Rectal smooth muscle tissue (tissue), 1 donor: Measurements from ENCODE around the gene PPP2R5E.

Source experiments
- H3K27ac ChIP-seq: one replicate; pipeline ENCODE4 v1.7.0; 2013; ENCODE audit warnings: low read depth, low read length, inconsistent platforms
- H3K27me3 ChIP-seq: one replicate; pipeline ENCODE4 v1.7.0; 2013; ENCODE audit warnings: low read length; ENCODE audit not compliant: control insufficient read depth, insufficient read depth
- H3K36me3 ChIP-seq: one replicate; pipeline ENCODE4 v1.7.0; 2013; ENCODE audit warnings: low read length; ENCODE audit not compliant: control insufficient read depth, insufficient read depth
- H3K4me1 ChIP-seq: one replicate; pipeline ENCODE4 v1.7.0; 2013; ENCODE audit warnings: low read length; ENCODE audit not compliant: control insufficient read depth, insufficient read depth
- H3K4me3 ChIP-seq: one replicate; pipeline ENCODE4 v1.7.0; 2013; ENCODE audit warnings: low read length
- H3K9ac ChIP-seq: one replicate; pipeline ENCODE4 v1.7.0; 2013; ENCODE audit warnings: low read length

PPP2R5E gene

DNA sequence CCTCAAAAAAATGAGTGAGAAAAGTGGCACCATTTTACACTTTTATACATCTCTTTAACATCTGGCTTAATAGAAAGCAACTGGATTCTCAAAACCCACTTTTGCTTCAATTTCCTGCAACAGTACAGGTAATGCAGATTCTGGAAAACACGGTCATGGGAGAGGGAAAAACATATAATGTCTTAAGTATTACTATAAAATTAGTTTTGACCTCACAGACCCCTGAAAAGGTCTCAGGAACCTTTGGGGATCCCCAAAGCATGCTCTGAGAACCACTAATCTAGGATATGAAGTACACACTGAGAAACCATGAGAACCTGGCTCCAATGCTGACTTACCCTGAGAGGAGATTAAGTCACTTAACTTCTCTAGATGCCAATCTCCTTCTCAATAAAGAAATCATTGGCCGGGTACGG lies 64.7 kb downstream of the PPP2R5E start:
- no peak overlapping the region for H3K27ac ChIP-seq
- no peaks in the 10 kb centered on the region for H3K27me3 ChIP-seq
- no peaks in the 10 kb centered on the region for H3K36me3 ChIP-seq
- H3K4me1 ChIP-seq = no peaks in the 10 kb centered on the region
- H3K4me3 ChIP-seq = no peak overlapping the region
- no peak overlapping the region for H3K9ac ChIP-seq

DNA sequence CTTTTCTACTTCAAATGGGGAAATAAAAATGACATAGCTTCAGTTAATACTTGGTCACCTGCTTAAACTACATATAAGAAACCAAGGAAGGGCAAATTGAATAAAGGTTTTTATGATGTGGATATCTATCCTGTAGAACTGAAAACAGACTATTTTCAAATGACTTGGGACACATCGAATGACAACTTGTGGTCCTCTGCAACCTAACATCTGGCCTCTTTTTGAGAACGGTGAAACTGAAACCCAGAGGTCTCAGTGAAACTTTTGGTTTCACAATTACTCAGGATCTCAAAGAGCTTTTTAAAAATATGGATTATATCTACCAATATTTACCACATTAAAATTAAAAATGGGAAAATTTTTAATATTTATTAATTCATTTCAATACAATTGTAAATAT lies 65.2 kb downstream of the PPP2R5E start:
- no peak overlapping the region for H3K9ac ChIP-seq
- no peak overlapping the region for H3K27ac ChIP-seq
- H3K4me3 ChIP-seq = no peak overlapping the region
- no peaks in the 10 kb centered on the region for H3K4me1 ChIP-seq
- H3K36me3 ChIP-seq = no peaks in the 10 kb centered on the region
- no peaks in the 10 kb centered on the region for H3K27me3 ChIP-seq

DNA sequence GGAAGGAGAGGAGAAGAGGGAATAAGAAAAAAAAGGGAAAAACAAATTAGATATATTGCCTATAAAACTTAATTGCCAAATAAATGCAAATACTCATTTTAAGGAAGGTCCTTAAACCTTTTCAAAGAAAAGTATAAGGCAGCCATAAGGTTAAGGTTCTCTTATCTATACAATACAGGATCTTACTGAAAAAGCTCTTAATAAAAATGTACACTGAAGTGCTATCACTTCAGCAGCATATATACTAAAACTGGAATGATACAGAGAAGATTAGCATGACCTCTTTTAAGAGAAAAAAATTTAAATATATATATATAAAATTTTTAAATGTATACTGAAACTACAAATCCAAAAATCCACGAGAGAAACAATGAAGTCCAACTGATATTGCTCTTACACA lies 65.6 kb downstream of the PPP2R5E start:
- Histone ChIP-seq H3K9ac (no peak overlapping the region), H3K4me1 (no peaks in the 10 kb centered on the region), H3K27ac (no peak overlapping the region), H3K27me3 (no peaks in the 10 kb centered on the region), H3K4me3 (no peak overlapping the region), H3K36me3 (no peaks in the 10 kb centered on the region)

DNA sequence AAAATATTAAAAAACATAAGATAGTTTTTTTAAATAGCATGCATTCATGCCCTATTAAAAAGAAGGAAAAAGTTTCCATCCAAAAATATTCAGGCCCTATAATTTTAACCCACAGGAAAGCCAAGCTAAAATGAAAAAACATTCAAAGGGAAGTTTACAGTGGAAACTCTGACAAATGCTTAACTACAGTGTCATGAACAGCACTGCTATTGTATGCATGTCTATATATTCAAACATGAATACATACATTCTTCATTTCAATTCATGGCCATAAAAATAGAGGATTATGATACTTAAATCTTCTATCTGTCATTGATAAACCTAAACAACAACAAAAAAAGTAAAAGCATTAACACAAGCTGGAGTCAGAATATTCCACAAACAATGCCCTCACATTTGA lies 67.4 kb downstream of the PPP2R5E start:
- Histone ChIP-seq H3K4me3 (no peak overlapping the region), H3K4me1 (peaks cover 6% of the 10 kb centered on the region), H3K9ac (no peak overlapping the region), H3K36me3 (no peaks in the 10 kb centered on the region), H3K27ac (no peak overlapping the region), H3K27me3 (no peaks in the 10 kb centered on the region)

DNA sequence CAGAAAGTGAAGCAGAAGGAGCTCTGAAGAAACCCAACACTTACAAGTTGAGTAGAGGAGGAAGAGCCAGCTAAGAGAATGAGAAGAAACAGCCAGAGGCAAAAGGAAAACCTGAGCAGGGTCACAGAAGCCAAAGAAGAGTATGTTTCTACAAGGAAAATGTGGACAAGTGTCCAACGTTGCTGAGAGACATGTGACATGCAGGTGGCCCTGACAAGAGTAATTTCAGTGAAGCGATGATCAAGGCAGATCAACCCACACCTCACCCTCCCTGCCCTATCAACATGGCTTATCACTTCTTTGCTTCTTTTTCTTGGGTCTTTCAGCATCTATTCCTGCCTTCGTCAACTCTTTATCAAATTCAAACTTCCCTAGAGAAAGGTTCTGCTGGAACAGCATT lies 68.3 kb downstream of the PPP2R5E start:
- Histone ChIP-seq H3K9ac (no peak overlapping the region), H3K36me3 (no peaks in the 10 kb centered on the region), H3K27ac (no peak overlapping the region), H3K27me3 (no peaks in the 10 kb centered on the region), H3K4me1 (peaks cover 6% of the 10 kb centered on the region), H3K4me3 (no peak overlapping the region)

DNA sequence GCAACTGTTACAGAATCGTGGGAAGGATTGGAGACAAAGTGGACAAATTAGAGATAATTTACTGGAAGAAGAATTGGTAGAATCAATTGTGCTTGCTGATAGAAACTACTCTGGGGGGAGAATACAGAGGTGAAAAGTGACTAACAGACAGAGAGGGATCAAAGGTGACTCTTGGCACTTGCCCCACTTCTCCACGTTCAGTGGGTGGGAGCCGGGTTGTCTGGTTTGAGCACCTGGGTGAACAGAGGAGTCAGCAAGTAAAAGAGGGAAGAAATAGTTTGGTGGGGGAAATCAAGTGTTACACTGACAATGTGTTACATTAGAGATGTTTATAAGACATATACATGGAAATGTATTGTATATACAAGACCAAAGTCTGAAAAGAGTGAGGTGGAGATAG lies 69.1 kb downstream of the PPP2R5E start:
- H3K36me3 ChIP-seq = no peaks in the 10 kb centered on the region
- peaks cover 6% of the 10 kb centered on the region for H3K4me1 ChIP-seq
- no peak overlapping the region for H3K27ac ChIP-seq
- no peaks in the 10 kb centered on the region for H3K27me3 ChIP-seq
- H3K4me3 ChIP-seq = no peak overlapping the region
- H3K9ac ChIP-seq = no peak overlapping the region

DNA sequence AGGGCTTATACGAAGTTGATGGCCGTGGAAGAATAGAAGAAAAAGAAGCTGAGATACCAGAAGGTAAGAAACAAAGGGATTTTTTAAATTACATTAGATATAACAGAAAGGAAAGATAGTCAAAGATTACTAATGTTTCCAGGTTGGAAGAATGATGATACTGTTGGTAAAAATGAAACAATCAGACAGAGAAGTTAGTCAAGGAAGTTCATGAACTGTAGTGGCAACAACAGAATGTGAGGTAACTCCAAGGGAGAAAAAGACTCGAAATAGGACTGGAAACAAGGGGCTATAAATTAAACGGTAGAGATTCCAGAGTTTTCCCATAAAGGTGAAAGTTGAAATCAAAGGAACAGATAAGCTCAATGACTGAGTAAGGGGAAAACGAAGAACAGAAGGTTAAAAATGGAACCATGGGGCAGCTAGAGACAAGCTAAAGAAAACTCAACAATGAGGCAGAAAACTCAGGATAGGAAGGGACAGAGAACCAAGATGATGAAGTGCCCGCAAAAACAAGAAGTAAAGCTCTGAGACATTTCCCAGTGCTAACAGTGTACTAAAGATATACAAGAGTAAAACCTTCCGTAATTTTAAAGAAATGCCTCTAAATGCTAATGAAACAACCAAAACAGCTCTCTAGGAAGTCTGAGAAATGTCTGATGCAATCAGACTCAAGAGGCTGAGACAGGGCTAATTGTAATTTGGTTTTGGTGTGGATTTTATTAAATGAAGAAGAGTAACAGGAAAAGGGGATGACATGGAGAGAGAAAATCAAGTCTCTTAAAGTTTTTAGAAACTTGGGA lies 70.0 kb downstream of the PPP2R5E start:
- Histone ChIP-seq H3K27me3 (no peaks in the 10 kb centered on the region), H3K36me3 (no peaks in the 10 kb centered on the region), H3K9ac (no peak overlapping the region), H3K4me1 (peaks cover 6% of the 10 kb centered on the region), H3K27ac (no peak overlapping the region), H3K4me3 (no peak overlapping the region)

DNA sequence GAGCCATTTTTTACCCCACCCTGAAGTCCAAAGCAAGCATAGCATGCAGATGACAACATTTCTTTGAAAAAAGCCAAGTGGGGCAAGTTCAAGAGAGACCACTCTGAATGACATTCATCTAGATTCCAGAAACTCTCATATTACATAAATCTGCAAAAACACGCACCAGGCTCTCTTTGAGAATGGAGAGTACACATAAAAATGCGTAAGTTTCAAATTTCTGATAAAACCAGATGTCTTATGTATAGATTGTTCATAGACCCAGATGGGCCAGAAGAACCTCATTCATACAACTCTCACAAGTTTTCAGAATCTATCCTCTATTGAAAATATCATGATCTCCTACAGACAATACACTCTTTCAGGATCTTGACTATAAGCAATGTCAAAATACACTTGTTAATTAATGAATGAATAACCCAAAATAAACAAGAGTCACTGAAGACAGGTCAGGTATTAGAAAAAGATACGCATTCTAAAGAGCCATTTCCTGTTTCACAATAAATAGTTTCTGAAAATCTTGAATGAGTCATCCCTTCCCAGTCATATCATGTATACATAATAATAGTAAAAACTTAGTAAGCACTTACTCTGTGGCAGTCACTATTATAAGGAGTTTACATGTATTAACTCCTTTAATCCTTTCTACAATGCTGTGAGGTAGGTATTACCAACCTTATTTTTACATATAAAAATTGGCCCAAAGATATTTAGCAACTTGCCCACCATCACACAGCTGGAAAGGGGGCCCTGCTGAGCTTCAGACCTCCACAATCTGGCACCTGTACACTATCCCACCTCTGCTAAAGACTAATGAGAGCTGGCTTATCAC lies 72.0 kb downstream of the PPP2R5E start:
- H3K36me3 ChIP-seq = no peaks in the 10 kb centered on the region
- no peaks in the 10 kb centered on the region for H3K27me3 ChIP-seq
- H3K27ac ChIP-seq = no peak overlapping the region
- peaks cover 6% of the 10 kb centered on the region for H3K4me1 ChIP-seq
- H3K4me3 ChIP-seq = no peak overlapping the region
- no peak overlapping the region for H3K9ac ChIP-seq

DNA sequence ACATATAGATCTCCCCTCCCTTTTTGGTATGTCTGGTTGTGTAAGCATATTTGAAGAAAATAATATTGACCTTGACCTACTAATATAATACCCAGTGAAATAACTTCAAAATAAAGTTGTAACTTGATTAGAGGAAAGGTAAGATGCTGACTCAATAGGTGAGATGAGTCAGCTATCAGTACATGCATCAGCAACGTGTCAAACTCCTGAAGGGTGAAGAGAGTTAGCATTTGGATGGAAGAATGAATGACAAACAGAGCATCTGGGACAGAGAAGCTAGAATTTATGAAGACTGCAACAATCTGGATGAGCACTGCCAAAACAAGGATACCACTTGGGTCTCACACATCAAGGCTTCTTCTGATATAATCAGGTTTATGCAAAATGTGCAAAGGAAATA lies 74.9 kb downstream of the PPP2R5E start:
- no peak overlapping the region for H3K4me3 ChIP-seq
- H3K27me3 ChIP-seq = no peaks in the 10 kb centered on the region
- H3K36me3 ChIP-seq = no peaks in the 10 kb centered on the region
- H3K27ac ChIP-seq = no peak overlapping the region
- no peak overlapping the region for H3K9ac ChIP-seq
- H3K4me1 ChIP-seq = peaks cover 6% of the 10 kb centered on the region

DNA sequence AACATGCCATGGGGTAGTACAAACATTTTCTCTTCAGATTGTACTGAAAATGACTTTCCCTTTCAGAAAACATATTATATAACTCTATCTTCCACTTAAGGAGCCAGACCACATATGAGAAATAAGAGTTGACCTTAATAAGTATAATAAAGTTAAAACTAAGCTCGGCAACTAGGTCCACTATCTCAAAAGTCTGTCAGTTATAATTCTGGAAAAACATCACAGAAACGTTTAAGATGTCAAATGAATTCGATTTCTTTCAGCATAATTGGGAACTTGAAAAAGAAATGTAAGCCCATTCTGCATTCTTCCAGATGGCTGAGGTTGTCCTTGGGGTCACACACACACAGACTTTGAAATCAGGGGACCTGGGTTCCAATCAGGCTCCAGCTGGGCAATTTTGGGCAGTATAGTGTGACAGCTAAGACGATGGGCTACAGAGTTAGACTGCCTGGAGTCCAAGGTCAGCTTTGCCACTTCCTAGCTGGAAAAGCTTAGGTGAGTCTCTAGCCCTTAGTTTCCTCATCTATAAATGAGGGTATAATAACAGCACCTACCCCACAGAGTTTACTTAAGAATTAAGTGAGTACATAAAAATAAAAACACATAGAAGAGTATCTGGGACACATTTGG lies 75.6 kb downstream of the PPP2R5E start:
- H3K4me1 ChIP-seq = peaks cover 6% of the 10 kb centered on the region
- no peaks in the 10 kb centered on the region for H3K36me3 ChIP-seq
- no peak overlapping the region for H3K27ac ChIP-seq
- no peak overlapping the region for H3K4me3 ChIP-seq
- no peak overlapping the region for H3K9ac ChIP-seq
- no peaks in the 10 kb centered on the region for H3K27me3 ChIP-seq

DNA sequence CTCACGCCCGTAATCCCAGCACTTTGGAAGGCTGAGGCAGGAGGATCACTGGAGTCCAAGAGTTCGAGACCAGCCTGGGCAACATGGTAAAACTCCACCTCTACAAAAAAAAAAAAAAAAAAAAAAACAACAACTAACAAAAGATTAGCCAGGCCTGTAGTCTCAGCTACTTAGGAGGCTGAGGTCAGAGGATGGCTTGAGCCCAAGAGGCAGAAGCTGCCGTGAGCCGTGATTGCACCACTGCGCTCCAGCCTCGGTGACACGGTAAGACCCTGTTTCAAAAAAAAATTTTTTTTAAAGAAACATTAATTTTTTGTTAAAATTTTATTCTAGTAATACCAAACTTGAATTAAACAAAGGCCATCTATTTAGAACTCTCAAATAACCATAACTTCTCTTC lies 77.8 kb downstream of the PPP2R5E start:
- no peaks in the 10 kb centered on the region for H3K36me3 ChIP-seq
- H3K27me3 ChIP-seq = no peaks in the 10 kb centered on the region
- no peak overlapping the region for H3K4me3 ChIP-seq
- H3K4me1 ChIP-seq = no peaks in the 10 kb centered on the region
- H3K9ac ChIP-seq = no peak overlapping the region
- no peak overlapping the region for H3K27ac ChIP-seq

DNA sequence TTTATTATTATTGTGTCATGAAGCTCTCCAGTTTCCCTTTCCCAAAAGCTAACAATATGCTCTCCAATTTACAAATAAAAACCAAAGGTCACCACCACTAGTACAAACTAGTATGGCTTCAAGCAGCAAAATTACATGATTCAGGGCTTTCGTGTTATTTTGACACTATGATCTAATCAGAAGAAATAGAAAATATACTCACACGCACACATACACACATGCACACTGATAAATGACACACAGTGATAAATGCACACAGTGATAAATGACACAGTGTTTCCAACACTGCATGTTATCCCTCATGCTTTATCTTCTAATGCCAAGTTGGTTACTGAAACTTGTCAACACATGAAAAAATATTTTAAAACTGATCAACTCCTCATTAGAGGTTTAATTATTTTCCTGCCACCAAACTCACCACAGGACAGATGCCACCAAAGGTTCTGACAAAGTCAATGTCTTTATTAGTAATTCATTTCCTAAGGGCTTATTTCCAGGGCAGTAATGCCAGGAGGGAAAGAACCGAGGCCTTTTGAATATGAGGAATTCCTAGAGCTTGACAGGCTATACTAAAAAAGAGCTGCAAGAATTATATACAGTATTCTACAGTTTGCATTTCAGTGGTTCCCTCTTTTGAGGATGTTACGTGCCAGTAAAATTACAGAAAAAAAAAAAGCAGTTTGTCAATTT lies 82.4 kb downstream of the PPP2R5E start:
- Histone ChIP-seq H3K27me3 (no peaks in the 10 kb centered on the region), H3K4me1 (no peaks in the 10 kb centered on the region), H3K9ac (no peak overlapping the region), H3K4me3 (no peak overlapping the region), H3K36me3 (no peaks in the 10 kb centered on the region), H3K27ac (no peak overlapping the region)
